ENCODE data around the gene ARHGEF33.

Gene ARHGEF33

GRCh38 chr2:39023649-39024048 lies 134.0 kb downstream of the ARHGEF33 start:
- no peak for DNase-seq

- DNase-seq = no peak
These were observed 135.2 kb downstream of the ARHGEF33 start for GRCh38 chr2:39024833-39025232.
